DND-41 (cell line): ENCODE data around the gene CASS4.

Experiments used
- EZH2 ChIP-seq: IDR thresholded peaks from 3 replicates; pipeline ENCODE4 v1.6.1; 2012; ENCODE audit warnings: borderline replicate concordance, low read depth, mild to moderate bottlenecking, moderate library complexity, low read length, inconsistent platforms; ENCODE audit not compliant: severe bottlenecking
- TF ChIP-seq, protein P1 (sequence below): IDR thresholded peaks from 2 replicates; pipeline ENCODE4 v1.5.1; 2012; ENCODE audit warnings: borderline replicate concordance, low read length, moderate library complexity, mild to moderate bottlenecking; ENCODE audit not compliant: poor library complexity, severe bottlenecking; ENCODE audit errors: extremely low read depth

DNA sequence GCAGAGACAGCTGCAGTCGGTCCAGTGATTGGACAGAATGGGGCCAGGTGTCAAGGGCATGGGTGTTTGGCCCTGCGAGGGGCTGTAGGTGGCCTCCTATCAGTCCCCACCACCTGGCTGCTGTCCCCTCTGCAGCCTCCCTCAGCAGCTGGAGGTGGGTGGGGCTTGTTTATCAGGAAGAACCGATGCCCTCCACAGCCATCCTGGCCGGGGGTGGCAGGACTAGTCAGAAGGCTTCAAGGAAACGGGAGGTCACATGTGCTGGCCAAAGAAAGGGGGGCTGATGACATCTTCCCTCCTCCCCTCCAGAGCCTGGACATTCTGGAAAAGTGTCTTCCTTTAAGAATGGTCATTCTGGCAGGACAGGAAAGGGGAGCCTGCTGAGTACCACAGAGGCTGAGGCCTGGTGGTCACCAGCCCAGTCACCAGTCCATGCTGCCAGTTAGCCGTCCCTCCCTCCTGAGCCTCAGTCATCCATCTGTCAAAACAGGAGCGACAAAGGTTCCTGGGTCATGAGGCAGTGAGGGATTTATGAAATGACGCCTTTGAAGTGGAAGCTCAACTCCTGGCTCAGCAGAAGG is 49.1 kb upstream of the CASS4 start:
- TF ChIP-seq, protein P1, sequence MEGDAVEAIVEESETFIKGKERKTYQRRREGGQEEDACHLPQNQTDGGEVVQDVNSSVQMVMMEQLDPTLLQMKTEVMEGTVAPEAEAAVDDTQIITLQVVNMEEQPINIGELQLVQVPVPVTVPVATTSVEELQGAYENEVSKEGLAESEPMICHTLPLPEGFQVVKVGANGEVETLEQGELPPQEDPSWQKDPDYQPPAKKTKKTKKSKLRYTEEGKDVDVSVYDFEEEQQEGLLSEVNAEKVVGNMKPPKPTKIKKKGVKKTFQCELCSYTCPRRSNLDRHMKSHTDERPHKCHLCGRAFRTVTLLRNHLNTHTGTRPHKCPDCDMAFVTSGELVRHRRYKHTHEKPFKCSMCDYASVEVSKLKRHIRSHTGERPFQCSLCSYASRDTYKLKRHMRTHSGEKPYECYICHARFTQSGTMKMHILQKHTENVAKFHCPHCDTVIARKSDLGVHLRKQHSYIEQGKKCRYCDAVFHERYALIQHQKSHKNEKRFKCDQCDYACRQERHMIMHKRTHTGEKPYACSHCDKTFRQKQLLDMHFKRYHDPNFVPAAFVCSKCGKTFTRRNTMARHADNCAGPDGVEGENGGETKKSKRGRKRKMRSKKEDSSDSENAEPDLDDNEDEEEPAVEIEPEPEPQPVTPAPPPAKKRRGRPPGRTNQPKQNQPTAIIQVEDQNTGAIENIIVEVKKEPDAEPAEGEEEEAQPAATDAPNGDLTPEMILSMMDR: no peak
- no peak for TF ChIP-seq EZH2
